ENCODE results near the gene IFT88.

Gene IFT88, protein sequence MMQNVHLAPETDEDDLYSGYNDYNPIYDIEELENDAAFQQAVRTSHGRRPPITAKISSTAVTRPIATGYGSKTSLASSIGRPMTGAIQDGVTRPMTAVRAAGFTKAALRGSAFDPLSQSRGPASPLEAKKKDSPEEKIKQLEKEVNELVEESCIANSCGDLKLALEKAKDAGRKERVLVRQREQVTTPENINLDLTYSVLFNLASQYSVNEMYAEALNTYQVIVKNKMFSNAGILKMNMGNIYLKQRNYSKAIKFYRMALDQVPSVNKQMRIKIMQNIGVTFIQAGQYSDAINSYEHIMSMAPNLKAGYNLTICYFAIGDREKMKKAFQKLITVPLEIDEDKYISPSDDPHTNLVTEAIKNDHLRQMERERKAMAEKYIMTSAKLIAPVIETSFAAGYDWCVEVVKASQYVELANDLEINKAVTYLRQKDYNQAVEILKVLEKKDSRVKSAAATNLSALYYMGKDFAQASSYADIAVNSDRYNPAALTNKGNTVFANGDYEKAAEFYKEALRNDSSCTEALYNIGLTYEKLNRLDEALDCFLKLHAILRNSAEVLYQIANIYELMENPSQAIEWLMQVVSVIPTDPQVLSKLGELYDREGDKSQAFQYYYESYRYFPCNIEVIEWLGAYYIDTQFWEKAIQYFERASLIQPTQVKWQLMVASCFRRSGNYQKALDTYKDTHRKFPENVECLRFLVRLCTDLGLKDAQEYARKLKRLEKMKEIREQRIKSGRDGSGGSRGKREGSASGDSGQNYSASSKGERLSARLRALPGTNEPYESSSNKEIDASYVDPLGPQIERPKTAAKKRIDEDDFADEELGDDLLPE

DNA sequence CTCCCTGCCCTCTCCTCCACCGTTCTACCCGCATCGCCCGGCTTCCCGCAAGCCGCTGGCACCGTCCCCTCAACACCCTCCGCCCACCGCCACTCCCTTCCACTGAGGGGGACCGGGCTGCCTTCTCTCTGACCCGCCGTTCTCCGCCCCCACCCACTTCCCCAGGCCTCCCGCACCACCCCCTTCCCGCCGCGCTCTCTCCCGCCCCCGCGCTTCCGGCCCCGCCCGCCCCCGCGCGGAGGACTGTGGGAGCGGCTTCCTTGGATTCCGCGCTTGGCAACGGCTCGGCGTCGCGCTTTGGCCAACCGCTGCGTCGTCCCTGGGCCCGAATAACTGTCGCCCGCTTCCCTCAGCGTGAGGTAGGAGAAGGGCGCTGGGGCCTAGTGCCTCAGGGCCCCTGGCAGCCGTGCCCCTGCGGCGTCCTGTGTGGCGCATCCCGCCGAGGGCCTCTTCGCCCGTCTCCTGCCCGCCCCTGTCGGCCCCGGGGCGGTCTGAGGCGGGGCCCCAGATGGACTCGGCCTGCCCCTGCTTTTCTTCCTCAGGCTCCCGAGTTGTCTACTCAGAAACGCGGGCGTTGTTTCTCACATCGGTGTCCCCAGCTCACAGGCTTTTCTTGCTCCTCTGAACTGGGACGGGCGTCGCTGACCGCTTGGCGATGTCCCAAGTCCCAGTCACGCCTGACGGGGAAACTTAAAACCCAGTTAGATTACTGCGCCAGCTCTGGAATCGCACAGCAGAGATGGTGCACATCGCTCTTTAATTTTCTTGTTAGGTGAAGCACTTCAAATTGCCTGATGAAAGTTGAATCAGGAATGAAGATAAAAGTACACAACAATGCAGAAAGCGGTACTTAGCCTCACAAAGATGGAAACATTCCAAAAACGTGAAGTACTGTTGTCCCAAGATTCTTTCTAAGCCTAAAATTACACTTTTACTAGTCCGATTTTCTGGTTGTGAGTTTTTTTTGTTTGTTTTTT lies at the start of gene IFT88:
TSS of gene IFT88 (plus strand) at position 260 of the 977 bp plus-strand sequence. CDS start 7,229 bp downstream, outside the sequence.
- DNase-seq = peak; percentile 70 to 86

DNA sequence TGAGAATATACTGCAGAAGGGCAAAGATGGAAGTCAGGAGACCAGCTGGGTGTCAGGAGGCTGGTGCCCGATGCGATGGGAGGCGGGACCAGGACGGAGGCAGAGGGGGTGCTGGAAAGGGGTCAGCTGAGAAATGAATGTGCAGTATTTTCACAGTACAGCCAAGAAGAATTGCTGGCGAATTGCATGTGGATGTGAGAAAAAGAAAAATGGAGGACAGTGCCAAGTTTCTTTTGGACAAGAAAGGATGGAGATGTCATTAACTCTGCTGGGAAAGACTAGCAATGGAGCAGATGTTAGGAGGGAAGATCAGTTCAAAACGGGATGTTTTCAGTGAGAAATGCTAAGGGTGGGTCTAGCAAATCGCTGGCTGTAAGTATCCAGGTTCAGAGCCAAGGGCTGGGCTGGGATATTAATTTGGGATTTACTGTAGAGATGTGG lies 48.3 kb upstream of the IFT88 start:
- no peak for DNase-seq

DNA sequence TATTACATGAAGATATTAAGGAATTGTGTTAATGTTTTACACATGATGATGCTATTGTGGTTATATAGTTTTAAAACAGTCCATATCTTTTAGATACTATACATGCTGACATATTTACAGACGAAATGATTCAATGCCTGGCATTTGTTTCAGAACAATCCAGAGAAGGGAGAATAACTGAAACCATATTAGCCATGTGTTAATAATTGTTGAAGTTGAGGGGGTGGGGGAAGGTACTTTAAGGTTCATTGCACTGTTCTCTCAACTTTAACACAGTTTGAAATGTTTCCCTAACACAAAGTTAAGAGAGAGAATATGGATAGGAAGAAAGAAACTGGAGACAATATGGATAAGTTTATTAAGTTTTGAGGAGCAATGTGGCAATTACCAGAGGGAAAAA lies 47.1 kb upstream of the IFT88 start:
- DNase-seq = no peak

DNA sequence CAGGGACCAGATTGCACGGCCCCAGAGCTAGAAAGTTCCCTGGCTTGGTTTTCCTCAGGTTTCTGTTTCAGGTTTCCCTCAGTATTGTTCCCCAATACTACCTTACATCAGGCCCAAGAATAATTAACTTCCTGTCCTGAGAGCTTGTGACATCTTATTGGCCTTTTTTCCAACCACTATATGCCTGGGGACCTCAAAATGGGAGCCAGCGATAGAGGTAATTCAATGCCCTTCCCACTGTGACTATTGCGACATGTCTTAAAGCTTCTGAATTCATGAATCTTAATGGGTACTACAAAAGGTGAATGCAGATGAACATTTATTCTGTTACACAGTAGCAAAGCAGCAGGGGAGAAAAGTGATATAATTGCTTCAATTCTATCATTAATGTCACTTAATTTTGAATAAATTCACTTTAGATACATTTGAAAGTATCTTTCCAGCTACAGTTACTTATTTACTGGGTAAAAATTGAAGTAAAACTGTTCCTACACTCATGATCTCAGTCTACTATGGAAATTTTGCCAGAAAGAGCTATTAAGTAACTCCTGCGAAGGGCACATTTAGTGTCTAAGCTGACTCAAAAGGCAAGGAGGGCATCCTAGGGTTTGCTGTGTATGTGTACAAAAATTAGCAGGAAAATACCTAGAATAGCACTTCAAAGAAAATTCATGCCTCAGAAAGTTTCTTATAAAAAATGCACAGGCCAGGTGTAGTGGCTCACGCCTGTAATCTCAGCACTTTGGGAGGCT lies 45.4 kb upstream of the IFT88 start:
- DNase-seq = no peak

DNA sequence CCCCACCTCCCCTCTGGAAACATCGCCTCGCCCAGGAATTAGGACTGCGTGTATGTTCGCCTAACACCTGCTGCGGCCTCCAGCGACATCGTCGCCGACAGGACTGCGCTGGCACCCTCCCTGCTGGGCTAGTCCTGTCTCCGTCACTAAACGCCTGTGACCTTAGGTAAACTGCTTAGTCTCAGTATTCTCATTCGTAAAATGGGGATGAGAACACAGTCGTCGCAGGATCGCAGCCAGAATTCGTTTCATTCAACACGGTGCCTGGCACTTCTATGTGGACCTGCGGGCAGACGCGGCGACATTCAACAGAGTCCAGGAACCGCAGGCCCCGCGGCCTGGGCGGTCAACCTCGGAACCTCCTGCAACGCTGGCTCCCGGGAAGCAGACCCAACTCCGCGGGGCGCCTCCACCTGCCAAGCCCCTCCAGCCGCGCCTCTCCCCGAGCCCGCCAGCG lies 41.8 kb upstream of the IFT88 start:
- no peak for DNase-seq

DNA sequence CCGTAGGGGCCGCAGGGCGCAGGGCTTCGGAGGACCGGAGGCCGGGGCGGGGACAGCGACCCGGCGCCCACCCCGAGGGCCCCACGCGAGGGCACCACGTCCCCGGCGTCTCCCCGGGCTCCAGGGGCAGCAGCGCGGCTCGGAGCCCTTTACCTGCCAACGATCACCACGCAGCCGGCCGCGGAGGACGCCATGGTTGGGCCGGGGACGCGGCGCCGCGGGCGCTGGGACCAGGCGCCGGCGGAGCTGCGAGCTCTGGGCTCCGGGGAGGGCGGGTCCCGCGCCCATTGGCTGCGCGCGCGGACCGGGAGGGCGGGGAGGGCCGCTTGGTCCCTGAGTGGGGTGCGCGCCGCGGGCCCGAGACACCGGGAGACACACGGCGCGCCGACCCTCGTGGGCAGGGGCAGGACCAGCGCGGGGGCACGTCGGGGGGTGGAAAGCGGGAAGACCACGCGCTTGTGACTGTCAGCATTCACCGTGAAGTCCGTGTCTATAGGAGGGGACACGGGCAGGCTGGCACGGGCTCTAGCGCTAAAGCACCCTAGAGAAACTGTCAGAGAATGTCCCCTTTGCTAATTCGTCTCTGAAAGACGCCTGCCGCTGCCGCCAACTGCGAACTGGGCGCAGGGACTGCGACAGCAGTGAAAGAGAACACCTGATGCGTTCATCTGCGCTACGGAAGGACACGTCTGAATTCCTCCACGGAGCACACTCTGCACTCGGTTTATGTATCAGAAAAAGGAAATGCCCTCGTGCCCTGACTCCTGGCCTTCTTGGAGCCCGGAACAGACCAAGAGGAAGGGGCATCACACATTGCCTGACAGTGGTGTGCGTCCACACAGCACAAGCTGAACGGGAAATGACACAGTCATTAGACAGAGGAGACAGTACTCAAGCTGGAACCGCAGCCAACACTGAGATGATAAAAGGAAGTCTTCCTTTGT lies 41.1 kb upstream of the IFT88 start, which contains the start of gene CRYL1:
TSS of gene CRYL1 (minus strand) at position 257 of the 944 bp plus-strand sequence. CDS start at position 194, 63 bp downstream.
- peak; percentile 23 to 57 for DNase-seq

DNA sequence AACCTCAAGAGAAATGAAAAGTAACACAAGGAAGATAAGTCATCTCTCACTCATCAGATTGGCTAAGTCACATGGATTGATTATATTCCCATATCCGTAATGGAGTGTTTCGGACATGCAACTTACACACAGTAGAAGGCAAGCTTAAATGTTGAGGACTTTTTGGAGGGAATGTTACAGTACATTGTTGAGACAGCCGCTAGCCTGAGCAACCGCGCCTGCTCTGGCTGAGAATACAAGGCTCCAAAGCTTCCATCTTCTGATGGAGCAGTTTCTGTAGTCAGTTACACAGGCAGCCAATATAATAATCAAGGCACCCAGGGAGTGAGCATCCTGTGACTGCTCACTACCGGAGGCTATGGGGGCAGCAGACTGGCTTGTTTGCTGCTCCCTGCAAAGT lies 40.3 kb upstream of the IFT88 start:
- no peak for DNase-seq

DNA sequence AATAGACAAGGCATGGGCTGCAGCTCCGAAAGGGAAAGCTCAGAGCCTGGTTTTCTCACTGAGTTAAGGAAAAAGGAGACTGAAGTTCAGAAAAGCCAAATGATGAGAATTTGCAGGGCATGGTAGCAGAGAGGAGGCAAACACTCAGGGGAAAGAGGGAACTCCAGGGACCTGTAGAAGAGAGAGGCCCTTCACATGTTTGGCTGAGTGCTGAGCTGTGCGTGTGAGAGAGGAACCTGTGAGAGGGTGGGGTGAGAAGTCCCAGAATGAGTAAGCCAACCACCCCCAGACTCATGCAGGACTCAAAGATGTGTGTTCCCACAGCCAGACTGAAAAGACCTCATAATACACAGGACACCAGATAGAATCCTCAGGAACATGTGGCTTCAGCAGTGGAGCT lies 38.5 kb upstream of the IFT88 start:
- DNase-seq = no peak

DNA sequence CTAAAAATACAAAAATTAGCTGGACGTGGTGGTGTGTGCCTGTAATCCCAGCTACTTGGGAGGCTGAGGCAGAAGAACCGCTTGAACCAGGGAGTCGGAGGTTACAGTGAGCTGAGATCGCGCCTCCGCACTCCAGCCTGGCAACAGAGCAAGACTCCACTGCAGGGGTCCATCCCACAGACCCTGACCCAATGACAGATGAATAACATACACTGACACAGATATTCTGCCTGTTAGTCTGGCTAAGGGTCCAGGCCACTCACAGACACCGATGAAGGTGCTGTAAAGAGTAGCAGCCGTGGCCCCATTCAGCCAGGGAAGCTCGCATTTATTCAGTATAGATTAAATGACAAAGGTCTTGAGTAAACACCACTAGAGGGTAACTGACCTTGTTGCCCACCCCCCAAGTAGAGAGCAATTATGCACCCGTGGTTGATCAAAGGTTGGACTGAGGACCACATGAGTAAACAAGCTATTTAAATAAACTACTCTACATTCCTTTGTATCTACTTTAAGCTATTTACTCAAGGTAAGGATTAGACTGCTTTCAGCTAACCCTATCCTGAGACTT lies 32.8 kb upstream of the IFT88 start:
- DNase-seq = no peak

DNA sequence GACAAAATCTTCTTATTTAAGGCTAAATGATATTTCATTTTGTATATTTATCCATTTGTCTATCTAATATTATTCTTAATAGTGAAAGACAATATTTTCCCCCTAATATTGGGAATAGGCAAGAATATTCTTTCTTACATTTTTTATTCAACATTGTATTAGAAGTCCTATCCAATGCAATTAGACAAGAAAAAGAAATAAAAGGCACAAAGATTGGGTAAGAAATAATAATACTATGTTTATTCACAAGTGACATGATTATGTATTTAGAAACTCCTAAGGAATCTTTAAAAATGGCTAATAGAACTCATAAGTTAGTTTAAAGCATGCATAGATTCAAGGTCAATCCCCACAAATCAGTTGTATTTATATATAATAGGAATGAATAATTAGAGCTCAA lies 30.0 kb upstream of the IFT88 start:
- no peak for DNase-seq

DNA sequence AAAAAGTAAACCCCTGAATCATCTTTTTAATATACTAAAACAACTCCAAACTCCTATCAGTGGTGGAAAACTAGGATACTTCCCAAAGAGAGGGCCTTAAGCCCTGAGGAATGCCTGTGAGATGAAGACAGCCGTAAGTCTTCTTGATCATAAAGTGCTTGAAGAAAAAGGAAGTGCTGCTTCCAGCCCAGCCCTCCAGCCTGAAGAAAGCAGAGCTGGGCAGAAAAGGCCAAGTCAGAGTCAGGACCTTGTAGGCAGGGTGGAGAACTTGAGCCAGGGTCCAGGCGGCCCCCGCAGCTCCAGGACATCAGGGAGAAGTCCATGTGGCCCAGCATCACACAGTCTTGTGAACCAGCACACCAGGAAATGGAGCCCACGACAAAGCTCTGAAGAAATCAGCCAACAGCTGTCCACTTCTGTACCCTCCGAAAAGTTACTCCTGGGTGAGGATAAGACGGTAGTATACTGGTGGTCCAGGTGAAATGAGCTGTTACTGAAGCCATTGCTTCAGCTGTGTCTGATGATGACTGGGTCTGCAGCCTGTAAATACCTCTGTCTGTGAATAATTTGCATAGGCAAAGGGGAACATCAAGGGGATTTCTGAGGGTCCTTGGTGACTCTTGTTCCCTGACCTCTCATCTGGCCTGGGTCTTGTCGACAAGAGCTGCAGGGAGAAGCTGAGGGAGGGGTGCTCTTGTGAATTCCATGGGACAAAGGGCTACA lies 22.6 kb upstream of the IFT88 start:
- no peak for DNase-seq

DNA sequence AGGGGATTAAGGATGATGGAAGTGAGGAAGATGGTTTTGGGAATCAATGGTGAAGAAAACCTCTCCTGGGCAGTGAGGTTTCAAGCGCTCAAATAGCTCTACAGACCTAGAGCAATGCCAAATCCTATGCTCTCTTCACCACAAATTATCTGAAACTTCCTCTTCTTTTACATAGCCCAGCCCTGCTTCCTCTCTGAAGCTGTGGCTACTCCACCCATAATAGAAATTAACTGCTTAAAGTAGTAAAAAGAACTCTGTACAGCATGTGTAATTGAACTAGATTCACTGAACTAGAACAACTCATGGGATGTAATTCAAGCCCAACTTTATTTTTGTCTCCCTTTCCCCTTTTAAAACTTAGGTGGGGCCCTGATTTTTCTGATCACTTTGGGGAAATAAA lies 20.4 kb upstream of the IFT88 start:
- DNase-seq = no peak

DNA sequence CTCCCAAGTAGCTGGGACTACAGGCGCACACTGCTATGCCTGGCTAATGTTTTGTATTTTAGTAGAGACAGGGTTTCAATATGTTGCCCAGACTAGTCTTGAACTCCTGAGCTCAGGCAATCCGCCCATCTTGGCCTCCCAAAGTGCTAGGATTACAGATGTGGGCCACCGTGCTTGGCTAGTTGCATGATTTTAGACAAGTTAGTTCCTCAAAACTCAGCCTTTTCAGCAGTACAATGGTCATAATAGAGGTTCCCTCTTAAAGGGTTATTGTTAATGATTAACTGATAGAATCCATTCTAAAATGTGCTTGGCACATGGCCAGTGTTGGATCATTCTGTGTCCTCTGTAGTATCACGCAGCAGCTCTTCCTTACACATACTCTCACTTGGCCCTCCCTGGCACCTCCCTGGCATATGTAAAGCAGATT lies 19.5 kb upstream of the IFT88 start:
- no peak for DNase-seq

DNA sequence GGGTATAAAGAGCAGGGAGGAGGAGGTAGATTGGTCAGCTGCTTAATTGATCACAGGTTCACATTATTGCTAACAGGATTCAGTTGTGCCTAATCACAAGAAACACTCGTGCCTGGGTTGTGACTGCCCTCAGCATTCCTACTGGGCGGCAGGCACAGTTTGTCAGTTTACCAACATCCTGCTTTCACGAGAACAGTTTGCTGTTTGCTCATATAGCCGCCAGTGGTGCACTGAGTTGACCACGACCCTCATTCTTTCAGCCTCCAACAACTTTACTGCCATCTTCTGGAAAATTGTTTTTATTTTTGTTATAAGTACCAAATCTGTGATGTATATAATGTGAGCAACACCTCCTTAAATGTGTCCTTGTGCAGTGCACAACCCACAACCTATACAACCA lies 16.2 kb upstream of the IFT88 start:
- no peak for DNase-seq

DNA sequence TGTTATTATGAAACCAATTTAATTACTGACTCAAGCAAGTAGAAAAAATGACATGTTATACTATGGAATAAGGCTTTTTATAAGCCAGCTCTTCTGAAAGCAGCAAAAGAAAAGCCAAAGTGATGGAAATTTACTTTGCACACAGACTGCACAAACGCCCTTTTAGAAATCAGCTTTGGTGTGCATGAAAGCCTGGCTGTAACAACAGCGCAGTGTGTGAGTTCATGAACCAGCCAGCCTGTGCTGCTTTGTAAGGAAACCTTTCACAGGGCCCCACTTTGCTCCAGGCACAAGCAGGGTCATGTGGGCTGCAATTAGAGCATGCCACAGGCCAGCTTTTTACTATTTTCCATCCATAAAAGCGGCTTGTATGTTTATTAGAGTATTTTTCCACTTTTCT lies 13.6 kb upstream of the IFT88 start:
- DNase-seq = no peak

DNA sequence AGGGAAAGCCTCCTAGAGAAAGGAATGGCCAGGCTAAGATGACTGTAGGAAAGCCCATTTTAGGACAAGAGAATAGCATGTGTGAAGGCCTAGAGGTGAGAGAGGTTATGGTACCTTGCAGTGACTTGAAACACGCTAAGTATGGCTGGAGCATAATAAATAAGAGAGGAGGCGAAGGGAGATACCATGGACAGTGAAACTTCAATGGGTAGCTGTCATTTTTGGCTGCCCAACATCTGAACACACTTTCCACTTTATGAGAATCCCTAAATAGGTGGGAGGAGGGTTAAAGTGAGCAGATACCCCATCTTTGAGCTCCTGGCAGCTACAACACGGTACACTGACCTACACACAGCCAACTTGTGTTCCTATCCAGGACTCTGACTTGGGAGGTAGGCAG lies 8.0 kb upstream of the IFT88 start:
- DNase-seq = no peak

DNA sequence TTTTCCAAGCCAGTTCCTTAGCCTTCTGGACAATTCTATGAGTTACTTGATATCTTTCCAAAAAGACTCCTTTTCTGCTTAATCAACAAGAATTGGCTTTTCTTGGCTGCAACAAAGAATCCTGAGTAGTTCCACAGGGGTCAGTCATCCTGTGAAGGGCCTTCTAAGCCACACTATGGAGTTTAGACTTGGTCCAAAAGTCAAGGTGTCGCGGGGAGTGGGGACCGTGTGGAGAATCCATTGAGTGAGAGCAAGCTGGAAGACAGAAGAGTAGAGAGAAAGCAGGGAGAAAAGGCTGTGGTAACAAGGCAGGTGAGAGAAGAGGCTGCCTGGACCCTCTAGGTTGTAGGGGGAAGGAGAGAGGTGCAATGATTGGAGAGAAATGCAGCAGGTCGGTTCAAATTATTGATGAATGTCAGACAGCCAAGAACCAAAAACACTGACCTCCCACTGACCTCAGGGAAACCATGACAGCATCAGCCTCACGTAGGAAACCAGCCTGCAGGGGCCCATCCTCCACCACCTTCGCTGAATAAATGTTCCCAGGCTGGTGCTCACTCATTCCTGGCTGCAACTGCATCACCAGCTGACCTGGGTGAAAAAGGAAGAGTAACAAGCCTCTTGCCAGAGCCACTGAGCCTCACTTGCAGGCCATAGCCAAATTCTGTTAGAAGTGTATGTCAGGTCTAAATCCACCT lies 7.1 kb upstream of the IFT88 start:
- DNase-seq = no peak

DNA sequence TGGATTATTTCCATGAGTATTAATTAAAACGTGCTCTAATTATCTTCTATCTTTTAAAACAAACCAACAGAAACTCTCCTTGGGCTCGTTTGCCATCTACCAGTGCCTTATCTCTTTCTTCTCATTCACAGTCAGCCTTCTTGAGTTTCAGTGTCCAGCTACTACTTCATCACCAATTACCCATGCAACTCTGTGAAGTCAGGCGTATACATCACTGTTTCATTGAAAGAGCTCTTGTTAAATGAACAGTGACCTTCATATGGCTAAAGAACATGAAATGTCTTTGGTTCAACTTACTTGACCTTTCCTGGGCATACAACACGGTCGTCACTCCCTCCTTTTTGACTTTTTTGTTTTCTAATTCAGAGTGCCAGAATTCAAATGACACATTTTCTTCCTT lies 5.2 kb upstream of the IFT88 start:
- no peak for DNase-seq

Measured in SW 1271 (cell line).